Panc1 (cell line): ENCODE data around the gene ZFP36L2.

Experiments
- POLR2AphosphoS5 ChIP-seq: IDR thresholded peaks from 2 replicates; pipeline ENCODE4 v1.6.1; 2012; ENCODE audit warnings: mild to moderate bottlenecking, low read depth, low read length, moderate library complexity
- TCF7L2 ChIP-seq: IDR thresholded peaks from 2 replicates; pipeline ENCODE4 v1.6.1; 2011; ENCODE audit warnings: mild to moderate bottlenecking, low read depth, low read length, inconsistent platforms
- TF ChIP-seq, protein P1 (sequence below): fragments of 450-650 bp; IDR thresholded peaks from 2 replicates; pipeline ENCODE4 v1.5.1; 2017; ENCODE audit warnings: mild to moderate bottlenecking

DNA sequence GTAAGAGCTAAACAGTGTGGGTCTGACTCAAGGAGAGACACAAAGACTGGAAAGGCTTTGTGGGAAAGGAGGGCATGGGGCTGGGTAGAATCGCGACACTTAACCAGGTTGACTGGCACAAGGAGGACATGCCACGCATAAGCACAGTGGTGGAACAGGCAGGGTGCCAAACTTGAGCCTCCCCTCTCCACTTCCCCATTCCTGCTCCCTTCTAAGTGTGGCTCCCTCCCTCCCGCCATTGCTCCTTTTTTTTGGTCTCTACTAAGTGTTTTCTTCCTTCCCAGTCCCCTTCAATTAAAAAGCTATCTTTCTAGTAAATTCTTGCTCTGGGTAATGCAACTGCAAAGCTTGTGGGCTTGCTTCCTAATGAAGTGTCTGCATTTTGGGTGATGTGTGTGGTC is 40.3 kb upstream of the ZFP36L2 start:
- TF ChIP-seq, protein P1, sequence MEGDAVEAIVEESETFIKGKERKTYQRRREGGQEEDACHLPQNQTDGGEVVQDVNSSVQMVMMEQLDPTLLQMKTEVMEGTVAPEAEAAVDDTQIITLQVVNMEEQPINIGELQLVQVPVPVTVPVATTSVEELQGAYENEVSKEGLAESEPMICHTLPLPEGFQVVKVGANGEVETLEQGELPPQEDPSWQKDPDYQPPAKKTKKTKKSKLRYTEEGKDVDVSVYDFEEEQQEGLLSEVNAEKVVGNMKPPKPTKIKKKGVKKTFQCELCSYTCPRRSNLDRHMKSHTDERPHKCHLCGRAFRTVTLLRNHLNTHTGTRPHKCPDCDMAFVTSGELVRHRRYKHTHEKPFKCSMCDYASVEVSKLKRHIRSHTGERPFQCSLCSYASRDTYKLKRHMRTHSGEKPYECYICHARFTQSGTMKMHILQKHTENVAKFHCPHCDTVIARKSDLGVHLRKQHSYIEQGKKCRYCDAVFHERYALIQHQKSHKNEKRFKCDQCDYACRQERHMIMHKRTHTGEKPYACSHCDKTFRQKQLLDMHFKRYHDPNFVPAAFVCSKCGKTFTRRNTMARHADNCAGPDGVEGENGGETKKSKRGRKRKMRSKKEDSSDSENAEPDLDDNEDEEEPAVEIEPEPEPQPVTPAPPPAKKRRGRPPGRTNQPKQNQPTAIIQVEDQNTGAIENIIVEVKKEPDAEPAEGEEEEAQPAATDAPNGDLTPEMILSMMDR: no peak
- TF ChIP-seq POLR2AphosphoS5 (no peak), TCF7L2 (no peak)
